ENCODE data around the gene EIF4A3.

The EIF4A3 gene

GRCh38 chr17:80101011-80101945, 45.6 kb downstream of the EIF4A3 start, which contains the start of gene GAA:
Gene GAA, plus strand, starts transcription at chr17:80101581. Its CDS starts 3,006 bp downstream, at chr17:80104587.
- H3K4me3 ChIP-seq (ENCODE audit: low read depth, low read length), result peak within 1 kb of the TSS; percentile 74
- TF ChIP-seq CTCF (IDR thresholded peaks at IDR 0.05; ENCODE audit: insufficient read depth, low read depth, low read length, missing control alignments), result peak; percentile 87
- peak; percentile 92 for DNase-seq (ENCODE audit: low read depth)

GRCh38 chr17:80100035-80100323, 46.9 kb downstream of the EIF4A3 start:
- DNase-seq (ENCODE audit: low read depth), result no peak
- H3K4me3 ChIP-seq (ENCODE audit: low read depth, low read length), result no peak overlapping the region
- no peak for TF ChIP-seq CTCF (IDR thresholded peaks at IDR 0.05; ENCODE audit: insufficient read depth, low read depth, low read length, missing control alignments)

- TF ChIP-seq CTCF (IDR thresholded peaks at IDR 0.05; ENCODE audit: insufficient read depth, low read depth, low read length, missing control alignments), result no peak
- H3K4me3 ChIP-seq (ENCODE audit: low read depth, low read length), result no peak overlapping the region
- DNase-seq (ENCODE audit: low read depth), result no peak
These were observed 47.5 kb downstream of the EIF4A3 start for GRCh38 chr17:80099291-80100034.

GRCh38 chr17:80097844-80098691, 48.9 kb downstream of the EIF4A3 start:
- no peak for DNase-seq (ENCODE audit: low read depth)
- no peak overlapping the region for H3K4me3 ChIP-seq (ENCODE audit: low read depth, low read length)
- no peak for TF ChIP-seq CTCF (IDR thresholded peaks at IDR 0.05; ENCODE audit: insufficient read depth, low read depth, low read length, missing control alignments)

- TF ChIP-seq CTCF (IDR thresholded peaks at IDR 0.05; ENCODE audit: insufficient read depth, low read depth, low read length, missing control alignments), result no peak
- no peak overlapping the region for H3K4me3 ChIP-seq (ENCODE audit: low read depth, low read length)
- DNase-seq (ENCODE audit: low read depth), result no peak
These were observed 49.8 kb downstream of the EIF4A3 start for GRCh38 chr17:80097127-80097621.

GRCh38 chr17:80096561-80097021, 50.3 kb downstream of the EIF4A3 start:
- no peak for DNase-seq (ENCODE audit: low read depth)
- no peak for TF ChIP-seq CTCF (IDR thresholded peaks at IDR 0.05; ENCODE audit: insufficient read depth, low read depth, low read length, missing control alignments)
- no peak overlapping the region for H3K4me3 ChIP-seq (ENCODE audit: low read depth, low read length)
